ENCODE data around the gene VSTM2B. TPM values are rescaled to one million over a fixed set of nuclear protein-coding genes. Genes with fewer than 3 reads are reported as not detected.
A peak's percentile ranks its signal among the peaks of the same experiment; 100 is the strongest.

The VSTM2B gene
- total RNA-seq, 1 experiment from 2014 or later = 0.31 TPM

DNA sequence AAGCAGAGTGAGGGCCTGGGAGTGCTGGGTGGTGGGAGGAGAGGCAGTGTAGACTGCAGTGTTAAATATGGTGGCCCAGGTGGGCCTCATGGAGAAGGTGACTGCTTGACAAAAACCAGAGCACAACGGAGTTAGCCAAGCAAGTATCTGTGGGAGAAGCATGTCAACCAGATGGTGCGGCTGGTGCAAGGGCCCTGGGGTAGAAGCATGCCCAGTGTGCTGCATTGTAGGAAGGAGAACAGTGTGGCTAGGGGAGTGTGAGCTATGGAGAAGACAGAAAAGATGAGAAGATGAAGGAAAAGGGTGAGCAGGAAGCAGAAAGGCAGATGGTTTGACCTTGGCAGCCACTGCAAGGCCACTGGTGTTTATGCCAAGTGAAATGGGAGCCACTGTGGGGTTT lies 2.2 kb upstream of the VSTM2B start:
- TF ChIP-seq, protein P1, sequence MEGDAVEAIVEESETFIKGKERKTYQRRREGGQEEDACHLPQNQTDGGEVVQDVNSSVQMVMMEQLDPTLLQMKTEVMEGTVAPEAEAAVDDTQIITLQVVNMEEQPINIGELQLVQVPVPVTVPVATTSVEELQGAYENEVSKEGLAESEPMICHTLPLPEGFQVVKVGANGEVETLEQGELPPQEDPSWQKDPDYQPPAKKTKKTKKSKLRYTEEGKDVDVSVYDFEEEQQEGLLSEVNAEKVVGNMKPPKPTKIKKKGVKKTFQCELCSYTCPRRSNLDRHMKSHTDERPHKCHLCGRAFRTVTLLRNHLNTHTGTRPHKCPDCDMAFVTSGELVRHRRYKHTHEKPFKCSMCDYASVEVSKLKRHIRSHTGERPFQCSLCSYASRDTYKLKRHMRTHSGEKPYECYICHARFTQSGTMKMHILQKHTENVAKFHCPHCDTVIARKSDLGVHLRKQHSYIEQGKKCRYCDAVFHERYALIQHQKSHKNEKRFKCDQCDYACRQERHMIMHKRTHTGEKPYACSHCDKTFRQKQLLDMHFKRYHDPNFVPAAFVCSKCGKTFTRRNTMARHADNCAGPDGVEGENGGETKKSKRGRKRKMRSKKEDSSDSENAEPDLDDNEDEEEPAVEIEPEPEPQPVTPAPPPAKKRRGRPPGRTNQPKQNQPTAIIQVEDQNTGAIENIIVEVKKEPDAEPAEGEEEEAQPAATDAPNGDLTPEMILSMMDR (conservative IDR thresholded peaks at IDR 0.05) = no peak

More for the DNA sequence above, 2.2 kb upstream of the VSTM2B start:
- Histone ChIP-seq H3K56ac (ENCODE audit: insufficient read length, low read depth, low read length) (no peak overlapping the region), H2AFZ (ENCODE audit: low read length) (no peak overlapping the region), H3K4me2 (ENCODE audit: insufficient read depth, insufficient read length, low read length) (no peak overlapping the region), H3K23ac (ENCODE audit: insufficient read length, low read depth, low read length) (no peak overlapping the region), H4K20me1 (ENCODE audit: control insufficient read depth, insufficient read depth, insufficient read length) (no peaks in the 10 kb centered on the region), H3K14ac (ENCODE audit: insufficient read depth, low read length) (no peak overlapping the region), H3K4ac (ENCODE audit: low read depth, low read length) (no peak overlapping the region), H3K79me2 (ENCODE audit: insufficient read depth, low read length) (no peaks in the 10 kb centered on the region), H3K18ac (ENCODE audit: insufficient read length, low read depth, low read length) (no peak overlapping the region), H2BK5ac (ENCODE audit: insufficient read length, low read length) (no peak overlapping the region), H4K91ac (ENCODE audit: insufficient read length, low read depth, low read length) (no peak overlapping the region), H3K27me3 (ENCODE audit: insufficient read depth, low read length) (peaks cover 43% of the 10 kb centered on the region), H3K9ac (ENCODE audit: extremely low read depth, insufficient read length, low read length) (no peak overlapping the region), H4K8ac (replicated peaks; ENCODE audit: insufficient read length, low read depth, low read length) (no peak overlapping the region), H4K5ac (ENCODE audit: insufficient read length, low read depth, low read length) (no peak overlapping the region), H3K23me2 (ENCODE audit: insufficient read length, low read depth, low read length, poor library complexity, severe bottlenecking) (peaks cover 22% of the 10 kb centered on the region), H3K27ac (ENCODE audit: insufficient read length, low read depth, low read length) (no peak overlapping the region), H3K79me1 (ENCODE audit: insufficient read depth, low read depth, low read length, poor library complexity, severe bottlenecking) (no peaks in the 10 kb centered on the region), H3K9me3 (ENCODE audit: control insufficient read depth, low read depth, low read length) (no peaks in the 10 kb centered on the region), H2BK12ac (ENCODE audit: insufficient read length, low read depth, low read length) (no peak overlapping the region), H2BK15ac (ENCODE audit: low read depth, low read length) (no peak overlapping the region), H3T11ph (ENCODE audit: low read length) (no peak overlapping the region), H3K4me1 (ENCODE audit: insufficient read depth, low read length) (no peaks in the 10 kb centered on the region), H2BK120ac (ENCODE audit: low read depth, low read length, poor library complexity, severe bottlenecking) (no peak overlapping the region), H2BK20ac (ENCODE audit: low read depth, low read length, poor library complexity, severe bottlenecking) (no peak overlapping the region), H2AK5ac (ENCODE audit: insufficient read length, low read length) (no peak overlapping the region)
- Mint-ChIP-seq H3K27ac (no peak overlapping the region), H3K4me3 (0 out of 5 replicates have a peak overlapping the region, but pooled peaks of 1 of the 2 experiments have one; percentile 54), H3K27me3 (ENCODE audit: low read depth) (peaks cover 93% of the 10 kb centered on the region), H3K36me3 (ENCODE audit: insufficient read depth in 1 of 3, low read depth in 3 of 3) (no peaks in the 10 kb centered on the region), H3K4me1 (peaks cover 10 to 18% of the 10 kb centered on the region in 2 experiments), H3K9me3 (peaks cover 3 to 5% of the 10 kb centered on the region in 2 experiments; a peak in 3 of 5 replicates)
- WGBS (ENCODE audit: extremely low coverage, insufficient read length, low lambda C conversion rate) = no CpG with 5 or more reads among the region's 2 CpGs
- DNase-seq = no peak
